Mesothelial cell of epicardium (in vitro differentiated cells): ENCODE results near the gene PSENEN. TPM values are rescaled to one million over a fixed set of nuclear protein-coding genes. Genes with fewer than 3 reads are reported as not detected.

Source experiments
- DNase-seq, 2 experiments: peaks; one replicate each; pipeline ENCODE4 v3.0.0; 2021; ENCODE audit warnings: low spot score in 2 of 2; ENCODE audit not compliant: unreplicated experiment in 2 of 2
- H3K27ac Mint-ChIP-seq: 2 replicates; pipeline ENCODE4 v1.8.0; 2021; ENCODE audit warnings: mixed read lengths
- H3K27me3 Mint-ChIP-seq: 2 replicates; pipeline ENCODE4 v1.8.0; 2021; ENCODE audit warnings: low read depth, mixed read lengths
- H3K36me3 Mint-ChIP-seq: 2 replicates; pipeline ENCODE4 v1.8.0; 2021; ENCODE audit warnings: mixed read lengths
- H3K4me1 Mint-ChIP-seq: 2 replicates; pipeline ENCODE4 v1.8.0; 2021; ENCODE audit warnings: mixed read lengths
- H3K4me3 Mint-ChIP-seq: 2 replicates; pipeline ENCODE4 v1.8.0; 2021; ENCODE audit warnings: mild to moderate bottlenecking, moderate library complexity, mixed read lengths
- H3K9me3 Mint-ChIP-seq: 2 replicates; pipeline ENCODE4 v1.8.0; 2021; ENCODE audit warnings: mixed read lengths
- total RNA-seq: library from RNA; stranded (reverse); gene quantifications from 3 replicates; pipeline ENCODE4 v1.2.1, GENCODE V29; 2021
- TF ChIP-seq, protein P1 (sequence below): fragments of 200-600 bp; sonication (generic); IDR thresholded peaks from one replicate; pipeline ENCODE4 v1.5.0; 2021; ENCODE audit warnings: antibody characterized with exemption; ENCODE audit not compliant: unreplicated experiment

Gene PSENEN
- total RNA-seq, 1 donor from 2014 or later: 45.2 TPM

DNA sequence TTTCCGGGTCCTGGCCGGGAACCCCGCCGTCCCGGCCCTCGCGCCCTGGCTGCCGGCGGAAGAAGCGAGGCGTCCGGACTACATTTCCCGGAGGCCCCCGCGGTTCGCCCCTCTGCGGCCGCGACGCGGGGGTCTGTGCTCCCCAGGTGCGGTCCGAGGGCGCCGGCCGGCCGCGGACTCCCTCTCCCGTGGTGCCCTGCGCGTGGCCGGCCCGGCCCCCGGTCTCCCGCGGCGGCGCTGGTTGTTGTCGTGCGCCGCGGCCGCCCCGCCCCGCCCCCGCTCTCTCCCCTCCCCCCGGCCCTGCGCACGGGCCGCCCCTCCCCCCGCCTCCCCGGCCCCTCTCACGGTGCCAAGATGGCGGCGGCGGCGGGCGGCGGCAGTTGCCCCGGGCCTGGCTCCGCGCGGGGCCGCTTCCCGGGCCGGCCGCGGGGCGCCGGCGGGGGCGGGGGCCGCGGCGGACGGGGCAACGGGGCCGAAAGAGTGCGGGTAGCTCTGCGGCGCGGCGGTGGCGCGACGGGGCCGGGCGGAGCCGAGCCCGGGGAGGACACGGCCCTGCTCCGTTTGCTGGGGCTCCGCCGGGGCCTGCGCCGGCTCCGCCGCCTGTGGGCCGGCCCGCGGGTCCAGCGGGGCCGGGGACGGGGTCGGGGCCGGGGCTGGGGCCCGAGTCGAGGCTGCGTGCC lies 27.6 kb upstream of the PSENEN start, which contains the start of gene KMT2B:
Gene KMT2B (plus strand): TSS at position 339 of the 680 bp plus-strand sequence. CDS start 16 bp downstream, at position 355.
- H3K27ac Mint-ChIP-seq: peak within 1 kb of the TSS; percentile 93
- H3K4me3 Mint-ChIP-seq: peak within 1 kb of the TSS; percentile 86
- peaks cover 6% of the 10 kb centered on the region for H3K36me3 Mint-ChIP-seq
- no peaks in the 10 kb centered on the region for H3K9me3 Mint-ChIP-seq
- peaks cover 24% of the 10 kb centered on the region for H3K4me1 Mint-ChIP-seq
- no peaks in the 10 kb centered on the region for H3K27me3 Mint-ChIP-seq
- peak; percentile 90 to 93 for DNase-seq
- TF ChIP-seq, protein P1, sequence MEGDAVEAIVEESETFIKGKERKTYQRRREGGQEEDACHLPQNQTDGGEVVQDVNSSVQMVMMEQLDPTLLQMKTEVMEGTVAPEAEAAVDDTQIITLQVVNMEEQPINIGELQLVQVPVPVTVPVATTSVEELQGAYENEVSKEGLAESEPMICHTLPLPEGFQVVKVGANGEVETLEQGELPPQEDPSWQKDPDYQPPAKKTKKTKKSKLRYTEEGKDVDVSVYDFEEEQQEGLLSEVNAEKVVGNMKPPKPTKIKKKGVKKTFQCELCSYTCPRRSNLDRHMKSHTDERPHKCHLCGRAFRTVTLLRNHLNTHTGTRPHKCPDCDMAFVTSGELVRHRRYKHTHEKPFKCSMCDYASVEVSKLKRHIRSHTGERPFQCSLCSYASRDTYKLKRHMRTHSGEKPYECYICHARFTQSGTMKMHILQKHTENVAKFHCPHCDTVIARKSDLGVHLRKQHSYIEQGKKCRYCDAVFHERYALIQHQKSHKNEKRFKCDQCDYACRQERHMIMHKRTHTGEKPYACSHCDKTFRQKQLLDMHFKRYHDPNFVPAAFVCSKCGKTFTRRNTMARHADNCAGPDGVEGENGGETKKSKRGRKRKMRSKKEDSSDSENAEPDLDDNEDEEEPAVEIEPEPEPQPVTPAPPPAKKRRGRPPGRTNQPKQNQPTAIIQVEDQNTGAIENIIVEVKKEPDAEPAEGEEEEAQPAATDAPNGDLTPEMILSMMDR: no peak

DNA sequence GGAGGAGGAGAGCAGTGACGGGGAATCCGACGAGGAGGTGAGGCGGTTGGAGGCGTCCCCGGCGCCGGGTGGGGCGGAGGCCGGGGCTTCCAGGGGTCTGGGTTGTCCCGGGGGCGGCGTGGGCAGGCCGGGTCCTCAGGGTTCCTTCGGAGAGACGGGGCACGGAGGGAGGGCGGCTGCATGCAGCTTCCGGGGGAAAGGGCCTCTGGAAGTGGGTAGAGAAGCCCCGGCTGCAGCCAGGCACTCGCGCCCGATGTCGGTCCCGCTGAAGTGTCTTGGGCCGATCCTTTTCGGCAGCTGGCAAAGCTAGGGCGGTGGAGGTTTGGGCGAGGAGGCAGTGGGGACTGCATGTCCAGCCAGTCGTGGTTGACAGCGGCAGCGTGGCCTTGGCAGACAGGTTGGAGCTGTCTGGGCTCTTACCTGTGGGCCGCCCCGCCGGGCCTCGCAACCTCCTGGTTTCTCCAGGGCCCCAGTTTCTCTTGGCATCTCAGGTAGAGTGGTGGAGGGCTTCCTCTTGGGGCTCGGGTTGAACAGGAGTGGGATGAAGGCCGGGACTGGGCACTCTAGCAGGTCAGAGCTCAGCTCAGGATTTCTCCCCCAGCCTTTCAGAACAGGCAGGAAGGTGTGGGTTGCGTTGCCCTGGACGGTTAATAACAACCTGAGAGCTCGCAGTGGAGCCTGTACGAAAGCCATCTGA lies 27.0 kb upstream of the PSENEN start:
- no peaks in the 10 kb centered on the region for H3K27me3 Mint-ChIP-seq
- peak overlapping the region; percentile 86 for H3K4me3 Mint-ChIP-seq
- peak overlapping the region; percentile 93 for H3K27ac Mint-ChIP-seq
- TF ChIP-seq, protein P1: no peak
- H3K4me1 Mint-ChIP-seq: peaks cover 24% of the 10 kb centered on the region
- peaks cover 7% of the 10 kb centered on the region for H3K36me3 Mint-ChIP-seq
- peak in 1 of 2 experiments; percentile 59 for DNase-seq
- H3K9me3 Mint-ChIP-seq: no peaks in the 10 kb centered on the region

DNA sequence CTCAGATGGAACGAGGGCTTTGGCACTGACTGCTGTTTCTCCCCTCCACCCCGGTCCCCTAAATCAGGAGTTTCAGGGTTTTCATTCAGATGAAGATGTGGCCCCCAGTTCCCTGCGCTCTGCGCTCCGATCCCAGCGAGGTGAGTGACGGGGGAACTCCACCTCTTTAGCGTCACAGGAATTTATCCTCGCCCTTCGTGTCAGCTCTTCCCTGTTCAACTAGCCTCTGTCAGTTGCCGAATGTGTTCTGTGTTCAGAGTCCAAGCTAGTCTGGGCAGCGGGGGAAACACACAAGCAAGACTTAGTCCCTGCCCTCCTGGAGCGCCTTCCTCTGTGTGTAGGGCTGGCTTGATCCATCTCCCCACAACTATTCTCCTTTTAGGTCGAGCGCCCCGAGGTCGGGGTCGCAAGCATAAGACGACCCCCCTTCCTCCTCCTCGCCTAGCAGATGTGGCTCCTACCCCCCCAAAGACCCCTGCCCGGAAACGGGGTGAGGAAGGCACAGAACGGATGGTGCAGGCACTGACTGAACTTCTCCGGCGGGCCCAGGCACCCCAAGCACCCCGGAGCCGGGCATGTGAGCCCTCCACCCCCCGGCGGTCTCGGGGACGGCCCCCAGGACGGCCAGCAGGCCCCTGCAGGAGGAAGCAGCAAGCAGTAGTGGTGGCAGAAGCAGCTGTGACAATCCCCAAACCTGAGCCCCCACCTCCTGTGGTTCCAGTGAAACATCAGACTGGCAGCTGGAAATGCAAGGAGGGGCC lies 25.9 kb upstream of the PSENEN start:
- Mint-ChIP-seq H3K9me3 (no peaks in the 10 kb centered on the region), H3K4me3 (peak overlapping the region; percentile 86), H3K36me3 (peaks cover 10% of the 10 kb centered on the region)

DNA sequence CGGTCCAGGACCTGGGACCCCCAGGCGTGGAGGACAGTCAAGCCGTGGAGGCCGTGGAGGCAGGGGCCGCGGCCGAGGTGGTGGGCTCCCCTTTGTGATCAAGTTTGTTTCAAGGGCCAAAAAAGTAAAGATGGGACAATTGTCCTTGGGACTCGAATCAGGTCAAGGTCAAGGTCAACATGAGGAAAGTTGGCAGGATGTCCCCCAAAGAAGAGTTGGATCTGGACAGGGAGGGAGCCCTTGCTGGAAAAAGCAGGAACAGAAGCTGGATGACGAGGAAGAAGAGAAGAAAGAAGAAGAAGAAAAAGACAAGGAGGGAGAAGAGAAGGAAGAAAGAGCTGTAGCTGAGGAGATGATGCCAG lies 25.3 kb upstream of the PSENEN start:
- Mint-ChIP-seq H3K27me3 (no peaks in the 10 kb centered on the region), H3K4me1 (peaks cover 21% of the 10 kb centered on the region), H3K36me3 (peaks cover 13% of the 10 kb centered on the region), H3K9me3 (no peaks in the 10 kb centered on the region), H3K4me3 (peak overlapping the region; percentile 18), H3K27ac (no peak overlapping the region)
- no peak for DNase-seq
- TF ChIP-seq, protein P1: no peak

More for the DNA sequence above, 25.9 kb upstream of the PSENEN start:
- Mint-ChIP-seq H3K4me1 (peaks cover 24% of the 10 kb centered on the region), H3K27me3 (no peaks in the 10 kb centered on the region), H3K27ac (peak overlapping the region; percentile 93)
- TF ChIP-seq, protein P1: no peak
- DNase-seq: no peak

DNA sequence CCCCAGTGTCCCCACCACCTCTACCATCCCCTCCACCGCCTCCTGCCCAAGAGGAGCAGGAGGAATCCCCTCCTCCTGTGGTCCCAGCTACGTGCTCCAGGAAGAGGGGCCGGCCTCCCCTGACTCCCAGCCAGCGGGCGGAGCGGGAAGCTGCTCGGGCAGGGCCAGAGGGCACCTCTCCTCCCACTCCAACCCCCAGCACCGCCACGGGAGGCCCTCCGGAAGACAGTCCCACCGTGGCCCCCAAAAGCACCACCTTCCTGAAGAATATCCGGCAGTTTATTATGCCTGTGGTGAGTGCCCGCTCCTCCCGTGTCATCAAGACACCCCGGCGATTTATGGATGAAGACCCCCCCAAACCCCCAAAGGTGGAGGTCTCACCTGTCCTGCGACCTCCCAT lies 24.8 kb upstream of the PSENEN start:
- Mint-ChIP-seq H3K9me3 (no peaks in the 10 kb centered on the region), H3K27me3 (no peaks in the 10 kb centered on the region), H3K36me3 (peaks cover 17% of the 10 kb centered on the region), H3K4me1 (peaks cover 20% of the 10 kb centered on the region), H3K4me3 (no peak overlapping the region), H3K27ac (no peak overlapping the region)
- no peak for DNase-seq
- TF ChIP-seq, protein P1: no peak
